Hepatocyte (in vitro differentiated cells): ENCODE results near the gene FLOT1. TPM values are rescaled to one million over a fixed set of nuclear protein-coding genes. Genes with fewer than 3 reads are reported as not detected.

Source experiments
- DNase-seq: peaks from one replicate; pipeline ENCODE4 v3.0.0-alpha.2; 2016; ENCODE audit warnings: low spot score
- H2AFZ ChIP-seq: fragments of 200-600 bp; sonication (generic); 2 replicates; pipeline ENCODE4 v1.6.0; 2016; ENCODE audit warnings: antibody characterized with exemption, mild to moderate bottlenecking
- H3K27ac ChIP-seq: fragments of 200-600 bp; sonication (generic); 2 replicates; pipeline ENCODE4 v1.5.1; 2016; ENCODE audit warnings: mild to moderate bottlenecking
- H3K27me3 ChIP-seq: fragments of 200-600 bp; sonication (generic); 2 replicates; pipeline ENCODE4 v1.6.1; 2016
- H3K36me3 ChIP-seq: fragments of 200-600 bp; sonication (generic); replicated peaks from 2 replicates; pipeline ENCODE4 v1.5.1; 2016; ENCODE audit warnings: low read depth; ENCODE audit not compliant: insufficient read depth
- H3K4me1 ChIP-seq: fragments of 200-600 bp; sonication (generic); 2 replicates; pipeline ENCODE4 v1.5.1; 2016; ENCODE audit warnings: mild to moderate bottlenecking, moderate library complexity; ENCODE audit not compliant: insufficient read depth
- H3K4me2 ChIP-seq: fragments of 200-600 bp; sonication (generic); 2 replicates; pipeline ENCODE4 v1.6.0; 2016
- H3K4me3 ChIP-seq: fragments of 200-600 bp; sonication (generic); 2 replicates; pipeline ENCODE4 v1.5.1; 2016; ENCODE audit warnings: mild to moderate bottlenecking
- H3K79me2 ChIP-seq: fragments of 200-600 bp; sonication (generic); 2 replicates; pipeline ENCODE4 v1.6.0; 2017; ENCODE audit warnings: mild to moderate bottlenecking
- H3K9me2 ChIP-seq: fragments of 200-600 bp; sonication (generic); replicated peaks from 2 replicates; pipeline ENCODE4 v1.6.0; 2017; ENCODE audit warnings: mild to moderate bottlenecking; ENCODE audit not compliant: insufficient read depth
- H3K9me3 ChIP-seq: fragments of 200-600 bp; sonication (generic); 2 replicates; pipeline ENCODE4 v1.5.1; 2016; ENCODE audit warnings: low read depth, mild to moderate bottlenecking
- H4K20me1 ChIP-seq: fragments of 200-600 bp; sonication (generic); 2 replicates; pipeline ENCODE4 v1.6.0; 2016; ENCODE audit warnings: mild to moderate bottlenecking; ENCODE audit not compliant: insufficient read depth, poor library complexity, severe bottlenecking
- EZH2 ChIP-seq: fragments of 200-600 bp; sonication (generic); IDR thresholded peaks from 2 replicates; pipeline ENCODE4 v1.6.1; 2016; ENCODE audit warnings: antibody characterized with exemption, mild to moderate bottlenecking, borderline replicate concordance
- EZH2phosphoT487 ChIP-seq: fragments of 200-600 bp; sonication (generic); IDR thresholded peaks from one replicate; pipeline ENCODE4 v1.6.1; 2018; ENCODE audit warnings: antibody characterized with exemption, mild to moderate bottlenecking, low read depth, moderate library complexity; ENCODE audit not compliant: unreplicated experiment, severe bottlenecking
- WGBS: methylation state at CpG from one replicate; pipeline ENCODE4 v1.1.6; 2016; ENCODE audit warnings: low lambda C conversion rate; ENCODE audit errors: missing lambda C conversion rate; 5-methylcytosine and 5-hydroxymethylcytosine counted together
- polyA plus RNA-seq: library from polyadenylated mRNA; unstranded; fragments of >200 nt; fragmentation: Nextera tagmentation; extraction: Ambion mirVana; gene quantifications from 2 replicates; pipeline ENCODE4 v1.2.1, GENCODE V29; 2016
- total RNA-seq: library from RNA; depleted of rRNA; stranded (reverse); fragments of >200 nt; gene quantifications from 2 replicates; pipeline ENCODE4 v1.2.3, GENCODE V29; 2014
- TF ChIP-seq, protein P1 (sequence below): fragments of 200-600 bp; sonication (generic); IDR thresholded peaks from 2 replicates; pipeline ENCODE4 v1.5.1; 2016; ENCODE audit warnings: antibody characterized with exemption, mild to moderate bottlenecking; ENCODE audit not compliant: poor library complexity

FLOT1 gene, protein sequence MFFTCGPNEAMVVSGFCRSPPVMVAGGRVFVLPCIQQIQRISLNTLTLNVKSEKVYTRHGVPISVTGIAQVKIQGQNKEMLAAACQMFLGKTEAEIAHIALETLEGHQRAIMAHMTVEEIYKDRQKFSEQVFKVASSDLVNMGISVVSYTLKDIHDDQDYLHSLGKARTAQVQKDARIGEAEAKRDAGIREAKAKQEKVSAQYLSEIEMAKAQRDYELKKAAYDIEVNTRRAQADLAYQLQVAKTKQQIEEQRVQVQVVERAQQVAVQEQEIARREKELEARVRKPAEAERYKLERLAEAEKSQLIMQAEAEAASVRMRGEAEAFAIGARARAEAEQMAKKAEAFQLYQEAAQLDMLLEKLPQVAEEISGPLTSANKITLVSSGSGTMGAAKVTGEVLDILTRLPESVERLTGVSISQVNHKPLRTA
- total RNA-seq (93.5 and 103 TPM in 2 replicates), polyA plus RNA-seq (144 and 148 TPM in 2 replicates)

GRCh38 chr6:30742316-30743098, at the start of gene FLOT1:
FLOT1 (minus strand) TSS chr6:30742687; CDS start chr6:30742189, 498 bp downstream.
- Histone ChIP-seq H4K20me1 (no peaks in the 10 kb centered on the region), H3K9me2 (no peaks in the 10 kb centered on the region), H3K4me3 (peak within 1 kb of the TSS; percentile 91), H3K79me2 (peaks cover 59% of the 10 kb centered on the region), H2AFZ (peak within 1 kb of the TSS; percentile 14), H3K4me2 (peak within 1 kb of the TSS; percentile 92), H3K9me3 (no peaks in the 10 kb centered on the region), H3K27me3 (no peaks in the 10 kb centered on the region), H3K4me1 (peaks cover 10% of the 10 kb centered on the region), H3K36me3 (no peaks in the 10 kb centered on the region), H3K27ac (peak within 1 kb of the TSS; percentile 94)
- TF ChIP-seq, protein P1, sequence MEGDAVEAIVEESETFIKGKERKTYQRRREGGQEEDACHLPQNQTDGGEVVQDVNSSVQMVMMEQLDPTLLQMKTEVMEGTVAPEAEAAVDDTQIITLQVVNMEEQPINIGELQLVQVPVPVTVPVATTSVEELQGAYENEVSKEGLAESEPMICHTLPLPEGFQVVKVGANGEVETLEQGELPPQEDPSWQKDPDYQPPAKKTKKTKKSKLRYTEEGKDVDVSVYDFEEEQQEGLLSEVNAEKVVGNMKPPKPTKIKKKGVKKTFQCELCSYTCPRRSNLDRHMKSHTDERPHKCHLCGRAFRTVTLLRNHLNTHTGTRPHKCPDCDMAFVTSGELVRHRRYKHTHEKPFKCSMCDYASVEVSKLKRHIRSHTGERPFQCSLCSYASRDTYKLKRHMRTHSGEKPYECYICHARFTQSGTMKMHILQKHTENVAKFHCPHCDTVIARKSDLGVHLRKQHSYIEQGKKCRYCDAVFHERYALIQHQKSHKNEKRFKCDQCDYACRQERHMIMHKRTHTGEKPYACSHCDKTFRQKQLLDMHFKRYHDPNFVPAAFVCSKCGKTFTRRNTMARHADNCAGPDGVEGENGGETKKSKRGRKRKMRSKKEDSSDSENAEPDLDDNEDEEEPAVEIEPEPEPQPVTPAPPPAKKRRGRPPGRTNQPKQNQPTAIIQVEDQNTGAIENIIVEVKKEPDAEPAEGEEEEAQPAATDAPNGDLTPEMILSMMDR, result no peak
- TF ChIP-seq EZH2phosphoT487 (no peak), EZH2 (no peak)
- under 1% methylated on average over 27 of the region's 66 CpGs for WGBS
- DNase-seq, result peak; percentile 97

GRCh38 chr6:30790724-30791383, 48.4 kb upstream of the FLOT1 start:
- H2AFZ ChIP-seq, result no peak overlapping the region
- H3K79me2 ChIP-seq, result no peaks in the 10 kb centered on the region
- H3K4me2 ChIP-seq, result no peak overlapping the region
- no peak for TF ChIP-seq EZH2phosphoT487
- TF ChIP-seq, protein P1, result no peak
- TF ChIP-seq EZH2, result no peak
- H3K4me3 ChIP-seq, result no peak overlapping the region
- no peaks in the 10 kb centered on the region for H3K27me3 ChIP-seq
- no peaks in the 10 kb centered on the region for H3K36me3 ChIP-seq
- H3K4me1 ChIP-seq, result peaks cover 3% of the 10 kb centered on the region
- 84% methylated on average over 4 of the region's 4 CpGs for WGBS
- no peaks in the 10 kb centered on the region for H3K9me2 ChIP-seq
- no peak for DNase-seq
- no peaks in the 10 kb centered on the region for H4K20me1 ChIP-seq
- no peaks in the 10 kb centered on the region for H3K9me3 ChIP-seq
- no peak overlapping the region for H3K27ac ChIP-seq

DNA sequence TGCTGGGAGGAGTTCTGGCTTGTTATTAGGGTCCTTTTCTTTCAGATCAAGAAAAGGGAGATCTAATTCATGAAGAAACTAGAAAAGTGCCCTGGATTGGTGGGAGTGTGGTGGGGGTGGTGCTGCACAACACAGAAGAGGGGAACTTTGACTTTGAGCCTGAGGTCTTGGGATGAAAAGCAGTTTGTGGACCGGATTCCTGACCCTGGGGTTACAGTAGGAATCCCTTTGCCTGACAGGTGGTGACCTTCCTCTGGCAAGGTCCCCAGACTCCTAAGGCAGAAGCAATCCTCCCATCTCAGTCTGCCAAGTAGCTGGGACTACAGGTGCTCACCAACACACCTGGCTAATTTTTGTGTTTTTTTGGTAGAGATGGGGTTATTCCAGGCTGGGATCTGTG, 47.1 kb upstream of the FLOT1 start:
- H3K79me2 ChIP-seq, result no peaks in the 10 kb centered on the region
- no peaks in the 10 kb centered on the region for H3K36me3 ChIP-seq
- peaks cover 3% of the 10 kb centered on the region for H3K4me1 ChIP-seq
- 15% methylated on average over 1 of the region's 1 CpG for WGBS
- H3K4me3 ChIP-seq, result no peak overlapping the region
- no peaks in the 10 kb centered on the region for H4K20me1 ChIP-seq
- H2AFZ ChIP-seq, result no peak overlapping the region
- H3K9me3 ChIP-seq, result no peaks in the 10 kb centered on the region
- no peaks in the 10 kb centered on the region for H3K27me3 ChIP-seq
- TF ChIP-seq EZH2phosphoT487 (no peak), EZH2 (no peak)
- TF ChIP-seq, protein P1, result no peak
- no peaks in the 10 kb centered on the region for H3K9me2 ChIP-seq
- H3K27ac ChIP-seq, result no peak overlapping the region
- no peak for DNase-seq
- H3K4me2 ChIP-seq, result no peak overlapping the region
